Heart left ventricle (tissue), 16 donors: ENCODE measurements around the gene USE1. TPM values are rescaled to one million over a fixed set of nuclear protein-coding genes. Genes with fewer than 3 reads are reported as not detected.
"Not testable (repeated sequence)": the region's sequence is repeated elsewhere in the genome, so short reads cannot be mapped to it uniquely, and the experiment has no call there.

Experiments
- ATAC-seq, 4 donors: fragments of 200-7000 bp; cut with Tn5 transposase; one replicate each; pipeline ENCODE4 v1.9.1; 2020 to 2022; ENCODE audit warnings: moderate library complexity in 4 of 4, mild to moderate bottlenecking in 3 of 4, moderate number of reproducible peaks in 1 of 4
- DNase-seq, 5 donors: peaks; one replicate each; pipeline ENCODE4 v3.0.0-alpha.2; 2020
- H3K27ac ChIP-seq, 12 donors: fragments of 200-600 bp; sonication (generic) in 4 of 12; one replicate each; pipeline versions ENCODE4 v1.5.0 to v1.8.0; 2016 to 2022; ENCODE audit warnings: mild to moderate bottlenecking in 2 of 12
- H3K27me3 ChIP-seq, 9 donors: fragments of 200-600 bp; sonication (generic) in 2 of 9; one replicate each; pipeline versions ENCODE4 v1.5.1 to v1.8.0; 2016 to 2022; ENCODE audit warnings: mild to moderate bottlenecking in 3 of 9
- H3K36me3 ChIP-seq, 9 donors: fragments of 200-600 bp; sonication (generic) in 2 of 9; one replicate each; pipeline versions ENCODE4 v1.5.0 to v1.8.0; 2018 to 2022; ENCODE audit warnings: mild to moderate bottlenecking in 2 of 9
- H3K4me1 ChIP-seq, 12 donors: fragments of 200-600 bp; sonication (generic) in 4 of 12; one replicate each; pipeline versions ENCODE4 v1.5.0 to v1.8.0; 2016 to 2022; ENCODE audit warnings: mild to moderate bottlenecking in 3 of 12
- H3K4me3 ChIP-seq, 12 donors: fragments of 200-600 bp; sonication (generic) in 4 of 12; one replicate each; pipeline versions ENCODE4 v1.5.0 to v1.8.0; 2017 to 2022; ENCODE audit warnings: mild to moderate bottlenecking in 9 of 12, moderate library complexity in 4 of 12
- H3K9me3 ChIP-seq, 12 donors: fragments of 200-600 bp; sonication (generic) in 4 of 12; one replicate each; pipeline versions ENCODE4 v1.5.0 to v1.8.0; 2016 to 2022; ENCODE audit warnings: mild to moderate bottlenecking in 1 of 12
- CTCF ChIP-seq, 12 donors: fragments of 200-600 bp; sonication (generic) in 4 of 12; IDR thresholded peaks; one replicate each; pipeline versions ENCODE4 v1.5.0 to v1.8.0; 2018 to 2022; ENCODE audit warnings: antibody characterized with exemption in 12 of 12, mild to moderate bottlenecking in 5 of 12
- POLR2A ChIP-seq, 2 donors: fragments of 450-650 bp; IDR thresholded peaks; one replicate each; pipeline ENCODE4 v1.6.1; 2017; ENCODE audit warnings: antibody characterized with exemption in 2 of 2, mild to moderate bottlenecking in 2 of 2, moderate library complexity in 2 of 2
- WGBS, 4 donors: extraction: QIAGEN DNeasy Blood & Tissue Kit in 2 of 4; methylation state at CpG; one replicate each; pipeline versions ENCODE4 v1.1.5 to v1.1.7; 2013 to 2018; 5-methylcytosine and 5-hydroxymethylcytosine counted together
- intact Hi-C, 10 donors: fragments of 100-400 bp; cut with DNase I; formaldehyde crosslinking; loops; one replicate each; pipeline versions ENCODE4 v1.11.1 to v1.14.2; 2022
- polyA plus RNA-seq, 2 donors: library from polyadenylated mRNA; stranded (reverse); fragments of 200-250 nt; gene quantifications; one replicate each; pipeline ENCODE4 v1.2.3, GENCODE V29; 2013
- total RNA-seq, 9 donors: library from RNA; depleted of rRNA in 2 of 9; stranded (reverse); fragments of >200 nt in 2 of 9; fragmentation: NEBNext Ultra II Directional in 3 of 9; extraction: Animal tissue kit (Norgen Biotek cat#: 25700) in 3 of 9; gene quantifications; one replicate each; pipeline versions ENCODE4 v1.1.0 to v1.2.4, GENCODE V29; 2016 to 2023
- donor health status: ischemic (EF 13 %, LVEDD 7.1; RV severe dilation, severe dysfunction).
- donor health status: healthy with polysubstance abuse.
- donor health status: DM: no; HTN: yes; CAD: no.
- donor health status: DM: no; HTN: no; CAD: no.
- donor health status: ischemic (EF 25% LVEDD 6.9; RV normal size, moderate dysfunction).
- donor health status: ischemic (EF 25% LVEDD 5.7; RV mildly dilated, moderate dysfunction).
- donor health status: healthy.
- donor health status: DM: yes; HTN: yes; CAD: no.
- donor health status: ischemic (EF 35%, LVEDD 5.7; RV mildly dilated, moderate dysfunction).
- donor health status: nonischemic (EF 11% LVEDD 7.7; RV severe dilation, severe dysfunction).
- donor health status: DM: yes; HTN: yes; CAD: no.
- donor health status: PGD.
- donor health status: ischemic (EF 29% LVEDD 5.4; RV normal size, mild dysfunction).
- donor health status: nonischemic (EF 23%, LVEDD 6.1; RV moderate dilation, normal function).

The USE1 gene
- total and polyA plus RNA-seq, 11 donors: 22.5 to 69.6 (median 26.7) TPM

GRCh38 chr19:17183271-17183761 is 31.8 kb upstream of the USE1 start:
- no peak for DNase-seq
- TF ChIP-seq POLR2A (IDR thresholded peaks at IDR 0.05): no peak
- no peak for TF ChIP-seq CTCF (IDR thresholded peaks at IDR 0.05)
- intact Hi-C loops: no loop called here
- peak overlapping the region in 1 of 12 donors; percentile 82 for H3K27ac ChIP-seq
- H3K9me3 ChIP-seq: no peaks in the 10 kb centered on the region
- peak overlapping the region in 1 of 12 donors; percentile 15 for H3K4me3 ChIP-seq
- H3K27me3 ChIP-seq: no peaks in the 10 kb centered on the region
- peak in 2 of 4 donors; percentile 25 to 31 for ATAC-seq
- H3K4me1 ChIP-seq: peaks cover 0 to 21% (median 0%) of the 10 kb centered on the region in 12 donors
- WGBS, 4 donors: 86 to 94% (median 91%) methylated on average over 13 to 14 of the region's 14 CpGs
- H3K36me3 ChIP-seq: peaks cover 0 to 98% (median 82%) of the 10 kb centered on the region in 9 donors

GRCh38 chr19:17183858-17184321 is 31.3 kb upstream of the USE1 start:
- intact Hi-C loops: no loop called here
- Histone ChIP-seq H3K27ac (peak overlapping the region in 1 of 12 donors; percentile 82), H3K9me3 (no peaks in the 10 kb centered on the region), H3K36me3 (peaks cover 0 to 98% (median 82%) of the 10 kb centered on the region in 9 donors), H3K27me3 (no peaks in the 10 kb centered on the region), H3K4me3 (peak overlapping the region in 1 of 12 donors; percentile 15), H3K4me1 (peaks cover 0 to 21% (median 0%) of the 10 kb centered on the region in 12 donors)
- 79 to 88% (median 85%) methylated on average over 11 of the region's 11 CpGs for WGBS, 4 donors
- DNase-seq: no peak
- TF ChIP-seq POLR2A (IDR thresholded peaks at IDR 0.05) (no peak), CTCF (IDR thresholded peaks at IDR 0.05) (no peak)
- peak in 1 of 4 donors; percentile 21 for ATAC-seq

GRCh38 chr19:17184371-17184841 is 30.8 kb upstream of the USE1 start:
- Histone ChIP-seq H3K4me1 (peaks cover 0 to 21% (median 0%) of the 10 kb centered on the region in 12 donors), H3K36me3 (peaks cover 0 to 99% (median 85%) of the 10 kb centered on the region in 9 donors), H3K27me3 (no peaks in the 10 kb centered on the region), H3K9me3 (no peaks in the 10 kb centered on the region), H3K4me3 (peak overlapping the region in 1 of 12 donors; percentile 15), H3K27ac (peak overlapping the region in 1 of 12 donors; percentile 82)
- intact Hi-C loops: no loop called here
- DNase-seq (no peak), ATAC-seq (peak in 1 of 4 donors; percentile 34)
- 90 to 93% (median 92%) methylated on average over 4 to 12 of the region's 12 CpGs for WGBS, 4 donors
- TF ChIP-seq POLR2A (IDR thresholded peaks at IDR 0.05) (no peak), CTCF (IDR thresholded peaks at IDR 0.05) (no peak)

GRCh38 chr19:17185590-17185989 is 29.6 kb upstream of the USE1 start:
- Histone ChIP-seq H3K4me1 (peaks cover 0 to 21% (median 0%) of the 10 kb centered on the region in 12 donors), H3K36me3 (peaks cover 0 to 100% (median 95%) of the 10 kb centered on the region in 9 donors), H3K9me3 (no peaks in the 10 kb centered on the region), H3K27ac (no peak overlapping the region), H3K27me3 (no peaks in the 10 kb centered on the region), H3K4me3 (no peak overlapping the region)
- DNase-seq: no peak
- TF ChIP-seq CTCF (IDR thresholded peaks at IDR 0.05): no peak
- no peak for TF ChIP-seq POLR2A (IDR thresholded peaks at IDR 0.05)
- 87 to 92% (median 89%) methylated on average over 7 to 8 of the region's 8 CpGs for WGBS, 4 donors
- ATAC-seq: no peak
- intact Hi-C loops: no loop called here

- intact Hi-C loops, H3K27me3 ChIP-seq, ATAC-seq, H3K27ac ChIP-seq, H3K4me3 ChIP-seq, H3K9me3 ChIP-seq, DNase-seq, H3K4me1 ChIP-seq: not testable (repeated sequence)
- 77 to 92% (median 84%) methylated on average over 6 of the region's 6 CpGs for WGBS, 4 donors
- H3K36me3 ChIP-seq: peaks cover 0 to 98% (median 93%) of the 10 kb centered on the region in 9 donors
Measured at GRCh38 chr19:17191736-17192135, 23.4 kb upstream of the USE1 start.
